ENCODE data around the gene DOLPP1. TPM values are rescaled to one million over a fixed set of nuclear protein-coding genes. Genes with fewer than 3 reads are reported as not detected.
A peak's percentile ranks its signal among the peaks of the same experiment; 100 is the strongest.

The DOLPP1 gene
- total RNA-seq, 1 experiment from 2014 or later = 42.5 TPM

- DNase-seq = no peak
- no peak overlapping the region for H3K4me3 ChIP-seq (ENCODE audit: insufficient read depth, low read depth, low read length)
- peaks cover 4% of the 10 kb centered on the region for H3K36me3 ChIP-seq (replicated peaks; ENCODE audit: control insufficient read depth, insufficient read depth, low read length)
- no peaks in the 10 kb centered on the region for H3K27me3 ChIP-seq (ENCODE audit: control insufficient read depth, insufficient read depth, low read length)
These were observed 26.6 kb upstream of the DOLPP1 start for GRCh38 chr9:129054163-129054851.

GRCh38 chr9:129058965-129059795 lies 21.7 kb upstream of the DOLPP1 start:
- Histone ChIP-seq H3K27me3 (ENCODE audit: control insufficient read depth, insufficient read depth, low read length) (no peaks in the 10 kb centered on the region), H3K36me3 (replicated peaks; ENCODE audit: control insufficient read depth, insufficient read depth, low read length) (peaks cover 11% of the 10 kb centered on the region), H3K4me3 (ENCODE audit: insufficient read depth, low read depth, low read length) (no peak overlapping the region)
- DNase-seq = no peak

GRCh38 chr9:129059796-129060785 lies 20.8 kb upstream of the DOLPP1 start:
- no peak for DNase-seq

GRCh38 chr9:129060991-129061390 lies 19.9 kb upstream of the DOLPP1 start:
- Histone ChIP-seq H3K36me3 (replicated peaks; ENCODE audit: control insufficient read depth, insufficient read depth, low read length) (peaks cover 13% of the 10 kb centered on the region), H3K27me3 (ENCODE audit: control insufficient read depth, insufficient read depth, low read length) (no peaks in the 10 kb centered on the region), H3K4me3 (ENCODE audit: insufficient read depth, low read depth, low read length) (no peak overlapping the region)
- no peak for DNase-seq

More at GRCh38 chr9:129059796-129060785, 20.8 kb upstream of the DOLPP1 start:
- Histone ChIP-seq H3K4me3 (ENCODE audit: insufficient read depth, low read depth, low read length) (no peak overlapping the region), H3K27me3 (ENCODE audit: control insufficient read depth, insufficient read depth, low read length) (no peaks in the 10 kb centered on the region), H3K36me3 (replicated peaks; ENCODE audit: control insufficient read depth, insufficient read depth, low read length) (peaks cover 13% of the 10 kb centered on the region)

- H3K27me3 ChIP-seq (ENCODE audit: control insufficient read depth, insufficient read depth, low read length) = no peaks in the 10 kb centered on the region
- H3K36me3 ChIP-seq (replicated peaks; ENCODE audit: control insufficient read depth, insufficient read depth, low read length) = peaks cover 17% of the 10 kb centered on the region
- no peak overlapping the region for H3K4me3 ChIP-seq (ENCODE audit: insufficient read depth, low read depth, low read length)
- DNase-seq = no peak
These were observed 17.9 kb upstream of the DOLPP1 start for GRCh38 chr9:129063061-129063460.

- no peak for DNase-seq
- Histone ChIP-seq H3K27me3 (ENCODE audit: control insufficient read depth, insufficient read depth, low read length) (no peaks in the 10 kb centered on the region), H3K36me3 (replicated peaks; ENCODE audit: control insufficient read depth, insufficient read depth, low read length) (peaks cover 19% of the 10 kb centered on the region), H3K4me3 (ENCODE audit: insufficient read depth, low read depth, low read length) (no peak overlapping the region)
These were observed 16.4 kb upstream of the DOLPP1 start for GRCh38 chr9:129064499-129064908.

- no peaks in the 10 kb centered on the region for H3K27me3 ChIP-seq (ENCODE audit: control insufficient read depth, insufficient read depth, low read length)
- peaks cover 14% of the 10 kb centered on the region for H3K36me3 ChIP-seq (replicated peaks; ENCODE audit: control insufficient read depth, insufficient read depth, low read length)
- no peak overlapping the region for H3K4me3 ChIP-seq (ENCODE audit: insufficient read depth, low read depth, low read length)
- DNase-seq = no peak
These were observed 12.8 kb upstream of the DOLPP1 start for GRCh38 chr9:129068110-129068509.

GRCh38 chr9:129068990-129069861 lies 11.7 kb upstream of the DOLPP1 start:
- Histone ChIP-seq H3K4me3 (ENCODE audit: insufficient read depth, low read depth, low read length) (no peak overlapping the region), H3K27me3 (ENCODE audit: control insufficient read depth, insufficient read depth, low read length) (no peaks in the 10 kb centered on the region)
- DNase-seq = no peak

GRCh38 chr9:129069862-129070641 lies 10.9 kb upstream of the DOLPP1 start:
- no peak for DNase-seq
- Histone ChIP-seq H3K27me3 (ENCODE audit: control insufficient read depth, insufficient read depth, low read length) (no peaks in the 10 kb centered on the region), H3K4me3 (ENCODE audit: insufficient read depth, low read depth, low read length) (no peak overlapping the region), H3K36me3 (replicated peaks; ENCODE audit: control insufficient read depth, insufficient read depth, low read length) (peaks cover 9% of the 10 kb centered on the region)

More at GRCh38 chr9:129068990-129069861, 11.7 kb upstream of the DOLPP1 start:
- H3K36me3 ChIP-seq (replicated peaks; ENCODE audit: control insufficient read depth, insufficient read depth, low read length) = peaks cover 11% of the 10 kb centered on the region

- peaks cover 9% of the 10 kb centered on the region for H3K36me3 ChIP-seq (replicated peaks; ENCODE audit: control insufficient read depth, insufficient read depth, low read length)
- peak; percentile 71 for DNase-seq
- no peak overlapping the region for H3K4me3 ChIP-seq (ENCODE audit: insufficient read depth, low read depth, low read length)
- no peaks in the 10 kb centered on the region for H3K27me3 ChIP-seq (ENCODE audit: control insufficient read depth, insufficient read depth, low read length)
These were observed 10.0 kb upstream of the DOLPP1 start for GRCh38 chr9:129070696-129071525.

GRCh38 chr9:129071526-129072126 lies 9.3 kb upstream of the DOLPP1 start:
- Histone ChIP-seq H3K4me3 (ENCODE audit: insufficient read depth, low read depth, low read length) (no peak overlapping the region), H3K27me3 (ENCODE audit: control insufficient read depth, insufficient read depth, low read length) (no peaks in the 10 kb centered on the region), H3K36me3 (replicated peaks; ENCODE audit: control insufficient read depth, insufficient read depth, low read length) (peaks cover 9% of the 10 kb centered on the region)
- DNase-seq = peak; percentile 90

GRCh38 chr9:129072171-129072570 lies 8.7 kb upstream of the DOLPP1 start:
- peaks cover 9% of the 10 kb centered on the region for H3K36me3 ChIP-seq (replicated peaks; ENCODE audit: control insufficient read depth, insufficient read depth, low read length)
- no peaks in the 10 kb centered on the region for H3K27me3 ChIP-seq (ENCODE audit: control insufficient read depth, insufficient read depth, low read length)
- H3K4me3 ChIP-seq (ENCODE audit: insufficient read depth, low read depth, low read length) = no peak overlapping the region
- peak; percentile 64 for DNase-seq
